NCI-H1436 treated with DMSO at 0.1 percent for 48 hours (cell line): ENCODE measurements around the gene DAB1.

Source experiments
- DNase-seq: peaks from one replicate; lab custom pipeline; 2025; lab: John Stamatoyannopoulos, UW

Gene DAB1

DNA sequence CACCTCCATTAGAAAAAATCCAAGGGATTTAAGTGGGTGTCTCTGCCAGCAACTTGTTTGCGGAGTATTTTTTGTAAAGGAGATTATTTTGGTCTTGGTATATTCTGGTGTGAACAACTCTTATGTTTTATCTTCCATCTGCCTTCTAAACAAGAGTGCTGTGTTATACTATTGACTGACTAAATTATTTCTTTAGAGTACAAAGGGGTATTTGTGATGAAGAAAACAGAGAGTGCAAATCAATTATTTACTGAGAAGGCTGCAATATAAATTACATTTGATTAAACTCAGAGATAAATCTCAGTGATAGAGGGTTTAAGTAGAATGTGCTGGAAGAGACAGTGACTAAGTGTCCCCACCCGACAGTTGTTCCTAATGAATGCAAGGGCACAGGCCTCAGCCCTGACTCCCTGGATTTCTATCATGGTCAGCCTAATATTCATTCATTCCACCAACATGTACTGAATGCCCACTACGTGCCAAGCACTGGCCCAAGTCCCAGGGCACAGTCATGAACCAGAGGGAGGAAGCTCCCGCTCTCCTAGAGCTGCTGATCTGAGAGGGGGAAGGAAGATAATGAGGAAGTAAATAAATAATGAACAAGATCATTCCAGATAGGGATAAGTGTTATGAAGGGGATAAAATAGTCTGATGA lies 261.1 kb downstream of the DAB1 start:
- DNase-seq = no peak

DNA sequence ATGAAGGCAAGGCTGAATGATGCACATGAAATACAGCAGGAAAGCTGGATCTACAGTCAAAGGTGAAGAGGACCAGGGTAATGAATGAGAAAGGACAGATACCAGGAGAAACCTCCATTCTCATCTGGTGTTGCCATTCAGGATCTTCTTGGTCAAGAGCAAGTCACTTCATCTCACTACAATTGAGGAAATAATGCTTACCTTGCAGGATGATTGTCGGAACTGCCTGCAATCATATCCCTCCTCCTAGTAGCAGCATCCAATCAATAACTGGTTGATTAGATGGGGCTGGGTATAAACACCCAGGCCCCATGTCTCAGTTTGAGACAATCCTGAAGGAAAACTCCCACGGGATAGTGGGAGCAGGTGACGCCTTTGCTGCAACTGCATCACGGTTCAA lies 263.3 kb downstream of the DAB1 start:
- no peak for DNase-seq

- DNase-seq = peak; percentile 8
Observed at GRCh38 chr1:57158604-57158998, 265.3 kb downstream of the DAB1 start.

- no peak for DNase-seq
Observed at GRCh38 chr1:57157818-57158603, 265.8 kb downstream of the DAB1 start.

GRCh38 chr1:57156907-57157306 lies 267.0 kb downstream of the DAB1 start:
- DNase-seq = no peak

DNA sequence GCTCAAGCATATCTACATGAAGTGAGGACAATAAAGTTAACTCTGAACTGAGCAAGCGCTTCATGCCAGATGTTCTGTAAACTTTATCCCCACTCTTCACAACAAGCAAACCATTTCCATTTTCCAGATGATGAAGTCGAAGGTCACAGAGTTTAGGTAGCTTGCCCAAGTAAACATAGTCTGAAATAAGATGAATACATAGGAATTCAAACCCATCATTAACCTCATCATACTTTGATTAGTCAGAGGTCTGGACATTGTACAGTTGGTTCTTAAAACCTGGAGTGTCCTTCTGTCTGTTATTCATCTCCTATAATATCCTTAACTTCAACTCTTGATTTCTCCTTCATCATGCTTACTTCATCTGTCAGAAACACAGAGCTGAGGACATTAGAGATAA lies 277.8 kb downstream of the DAB1 start:
- DNase-seq = no peak

DNA sequence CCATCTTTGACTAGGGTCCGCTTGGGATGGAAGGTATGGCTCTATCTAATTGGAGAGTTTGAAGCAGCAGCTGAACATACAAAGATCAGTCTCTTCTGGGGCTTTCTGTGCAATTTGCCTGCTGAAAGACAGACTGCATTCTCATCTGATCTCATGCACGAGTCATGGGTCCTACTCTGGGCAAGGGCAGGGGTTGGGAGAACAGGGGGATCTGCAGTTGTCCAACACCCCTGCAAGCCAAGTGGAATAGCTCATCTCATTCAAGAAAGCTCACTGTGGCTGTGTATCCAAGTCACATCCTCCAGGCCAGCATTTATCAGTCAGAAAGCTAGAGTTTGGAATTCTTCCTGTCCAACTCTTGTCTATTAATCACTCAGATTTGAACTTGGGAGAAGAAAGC lies 280.9 kb downstream of the DAB1 start:
- no peak for DNase-seq

DNA sequence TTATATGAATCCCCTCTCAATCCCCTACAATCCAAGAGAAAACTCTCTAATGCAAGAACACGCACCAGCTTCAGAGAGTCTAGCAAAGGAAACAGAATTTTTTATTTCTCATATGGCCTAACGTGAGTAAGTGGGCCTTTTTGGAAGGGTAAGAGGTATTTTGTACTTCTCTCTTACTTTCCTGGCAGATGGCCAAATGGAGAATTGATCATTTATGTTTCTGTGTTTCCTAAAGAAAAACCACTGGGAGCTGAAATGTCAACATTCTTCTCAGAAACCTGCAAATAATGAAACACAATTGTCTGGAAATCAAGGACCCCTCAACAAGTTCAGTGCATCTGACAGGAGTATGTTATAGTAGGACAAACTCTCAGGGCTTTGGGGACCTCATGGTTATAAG lies 281.7 kb downstream of the DAB1 start:
- DNase-seq = no peak

GRCh38 chr1:57138432-57139078 lies 285.3 kb downstream of the DAB1 start:
- no peak for DNase-seq

- no peak for DNase-seq
Observed at GRCh38 chr1:57137980-57138379, 285.9 kb downstream of the DAB1 start.

DNA sequence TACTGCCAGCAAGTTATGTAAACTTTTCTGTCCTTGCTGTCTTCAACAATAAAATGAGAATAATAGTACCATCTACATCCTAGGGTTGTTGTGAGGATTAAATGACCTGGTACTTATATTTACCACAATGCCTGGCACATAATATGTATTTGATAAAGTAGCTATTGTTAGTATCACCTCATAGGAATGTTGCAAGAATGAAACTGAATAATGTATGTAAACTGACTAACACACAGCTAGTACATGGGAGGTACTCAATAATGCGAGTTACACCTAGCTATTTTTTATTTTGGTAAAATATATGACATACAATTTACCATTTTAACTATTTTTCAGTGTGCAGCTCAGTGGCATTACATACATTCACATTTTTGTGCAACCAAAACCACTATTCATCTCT lies 289.1 kb downstream of the DAB1 start:
- DNase-seq = no peak

DNA sequence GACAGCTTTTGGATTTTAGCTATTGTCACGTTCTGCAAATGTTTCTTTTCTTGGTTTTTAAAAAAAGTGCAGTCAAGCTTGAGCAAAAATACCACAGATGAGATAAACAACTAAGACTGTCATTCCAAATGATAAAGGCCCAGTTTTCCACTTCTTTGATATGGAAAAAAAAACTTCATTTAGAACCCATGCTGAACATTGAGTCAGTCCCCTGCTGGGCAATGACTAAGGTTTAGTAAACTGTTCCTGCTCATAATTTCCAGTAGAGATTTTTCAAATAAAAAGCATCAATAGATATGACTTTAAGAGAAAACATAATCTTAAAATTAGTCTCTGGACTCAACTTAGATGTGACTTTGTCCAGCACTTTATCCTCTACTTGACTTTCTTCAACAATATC lies 290.2 kb downstream of the DAB1 start:
- no peak for DNase-seq

DNA sequence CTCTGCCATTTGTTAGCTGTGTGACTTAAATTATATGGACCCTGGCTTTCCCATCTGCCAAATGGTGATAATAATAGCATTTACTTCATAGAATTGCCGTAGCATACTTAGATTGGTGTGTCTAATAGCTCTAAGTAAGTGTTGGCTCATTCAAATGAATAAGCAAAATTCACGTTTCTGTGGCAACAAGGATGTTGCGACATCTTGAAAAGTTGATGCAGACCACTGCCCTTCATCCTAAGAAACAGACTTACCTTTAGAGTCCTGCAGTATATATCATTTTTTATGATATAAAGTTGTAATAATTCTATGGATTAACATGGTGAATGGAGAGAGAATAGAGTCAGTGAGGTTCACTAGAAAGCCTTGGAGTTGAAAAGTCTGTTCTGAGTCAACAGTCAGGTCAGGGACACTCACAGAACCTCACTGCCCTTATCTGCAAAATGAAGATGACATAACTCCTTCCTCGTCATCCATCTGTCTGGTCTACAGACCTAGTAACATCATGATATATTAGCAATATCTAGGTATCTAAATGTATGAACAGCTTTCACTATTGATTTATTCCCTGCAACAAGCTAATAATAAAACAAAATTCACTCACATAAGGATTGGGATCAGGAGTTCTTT lies 290.8 kb downstream of the DAB1 start:
- DNase-seq = no peak

DNA sequence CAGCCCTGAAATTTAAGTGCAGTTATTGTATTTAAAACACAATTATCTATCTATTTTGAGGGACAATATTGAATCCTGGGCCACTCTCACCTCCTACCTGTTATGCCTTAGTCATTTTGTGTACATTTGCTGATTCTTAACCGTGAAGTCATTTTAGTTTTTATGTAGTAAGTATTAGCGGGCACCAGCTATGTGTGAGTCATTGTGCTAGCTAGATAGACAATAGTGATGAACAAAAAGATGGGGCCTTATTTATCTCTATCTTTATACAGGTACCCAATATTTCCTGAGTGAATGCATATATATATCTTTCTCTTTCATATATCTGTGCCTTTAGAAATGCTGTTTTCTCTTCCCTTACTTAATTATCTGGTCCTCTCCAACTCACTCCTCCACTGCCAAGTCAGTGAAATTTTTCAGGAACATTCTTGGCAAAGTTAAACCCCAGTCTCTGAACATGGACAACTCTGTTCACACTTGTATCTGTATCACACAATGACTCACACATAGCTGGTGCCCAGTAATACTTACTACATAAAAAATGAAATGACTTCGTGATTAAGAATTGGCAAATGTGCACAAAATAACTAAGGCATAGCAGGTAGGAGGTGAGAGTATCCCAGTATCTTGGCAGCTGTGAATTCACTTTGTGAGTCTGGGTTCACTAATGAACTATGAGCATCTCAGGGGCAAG lies 292.0 kb downstream of the DAB1 start:
- DNase-seq = no peak

GRCh38 chr1:57131257-57131656 lies 292.6 kb downstream of the DAB1 start:
- no peak for DNase-seq

DNA sequence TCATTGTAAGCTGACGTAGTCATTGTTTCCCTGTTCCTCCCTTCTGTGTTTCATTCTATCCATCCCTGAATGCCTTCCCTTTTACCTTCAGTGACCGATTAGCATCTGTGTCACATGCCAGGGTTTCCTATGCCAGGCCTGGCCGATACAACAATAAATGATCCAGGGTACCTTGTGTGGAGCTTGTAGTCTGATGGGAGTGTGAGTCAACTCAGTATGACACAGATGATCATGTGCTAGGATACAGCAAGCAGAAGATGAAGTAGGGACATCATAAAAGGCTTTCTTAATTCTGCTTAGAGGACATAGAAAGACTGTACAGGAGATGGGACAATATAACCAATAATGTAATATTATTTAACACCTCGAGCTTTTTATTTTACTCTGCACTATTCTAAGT lies 294.0 kb downstream of the DAB1 start:
- no peak for DNase-seq

GRCh38 chr1:57127976-57128375 lies 295.9 kb downstream of the DAB1 start:
- DNase-seq = no peak

GRCh38 chr1:57124768-57125446 lies 299.0 kb downstream of the DAB1 start:
- no peak for DNase-seq

DNA sequence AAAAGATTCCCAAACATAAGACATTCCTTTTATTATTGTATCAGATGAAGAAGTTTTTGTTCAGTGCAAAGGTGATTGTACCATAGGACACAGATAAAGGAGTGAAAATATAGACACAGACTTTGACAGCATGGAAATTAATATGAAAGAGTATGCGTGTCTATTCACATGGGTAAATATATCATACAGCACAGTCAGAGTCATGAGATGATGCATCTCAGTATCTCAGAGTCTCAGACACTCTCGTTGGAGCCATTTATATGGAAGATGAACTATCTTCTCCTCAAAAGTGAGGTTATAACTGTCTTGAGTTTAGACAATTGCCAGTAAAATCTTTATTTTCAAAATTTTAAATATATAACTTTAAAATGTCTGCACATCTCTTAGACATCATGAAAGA lies 299.7 kb downstream of the DAB1 start:
- DNase-seq = no peak

DNA sequence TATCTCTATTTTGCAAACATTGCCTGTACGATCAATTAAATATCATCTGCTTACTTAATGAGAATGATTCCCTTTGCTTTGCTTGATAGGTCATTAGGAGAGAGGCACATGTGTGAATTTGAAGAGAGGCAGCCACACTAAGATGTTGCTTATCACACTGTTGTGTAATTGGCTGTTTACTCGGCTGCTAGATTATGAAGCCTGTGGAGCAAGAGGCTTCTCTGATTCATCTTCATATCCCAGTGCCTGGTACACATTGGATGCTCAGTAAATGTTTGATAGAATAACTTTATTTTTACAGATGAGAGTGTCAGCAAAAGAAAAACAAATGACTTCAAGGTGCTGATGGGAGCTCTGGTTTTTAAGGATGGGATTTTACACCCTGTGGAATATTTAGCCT lies 301.8 kb downstream of the DAB1 start:
- DNase-seq = no peak

GRCh38 chr1:57118948-57119603 lies 304.8 kb downstream of the DAB1 start:
- DNase-seq = no peak
